HepG2 (cell line): Measurements from ENCODE around the gene FAM216A. TPM values are rescaled to one million over a fixed set of nuclear protein-coding genes. Genes with fewer than 3 reads are reported as not detected.

Source experiments
- AGO1 ChIP-seq: fragments of 200-400 bp; formaldehyde crosslinking; IDR thresholded peaks from 2 replicates; pipeline ENCODE4 v1.6.1; 2017; ENCODE audit warnings: mild to moderate bottlenecking, low read depth, low read length, moderate library complexity; ENCODE audit not compliant: poor library complexity, severe bottlenecking
- AHR ChIP-seq: IDR thresholded peaks from 2 replicates; pipeline ENCODE4 v1.6.1; 2018; ENCODE audit warnings: missing genetic modification reagents, missing compliant biosample characterization
- BRD4 ChIP-seq: sonication (generic); formaldehyde crosslinking; IDR thresholded peaks from 2 replicates; pipeline ENCODE4 v1.4.0; 2020; ENCODE audit warnings: missing genetic modification reagents
- E2F2 ChIP-seq: sonication (generic); formaldehyde crosslinking; IDR thresholded peaks from 2 replicates; pipeline ENCODE4 v1.4.0; 2020; ENCODE audit warnings: missing genetic modification reagents, borderline replicate concordance
- FOXK1 ChIP-seq: sonication (generic); formaldehyde crosslinking; IDR thresholded peaks from 2 replicates; pipeline ENCODE4 v1.4.0; 2020; ENCODE audit warnings: low read depth, missing genetic modification reagents, borderline replicate concordance
- HDAC1 ChIP-seq: sonication (generic); formaldehyde crosslinking; IDR thresholded peaks from 2 replicates; pipeline ENCODE4 v1.5.1; 2020; ENCODE audit warnings: mild to moderate bottlenecking, missing genetic modification reagents
- KDM5A ChIP-seq: fragments of 200-600 bp; sonication (generic); IDR thresholded peaks from 2 replicates; pipeline ENCODE4 v1.7.0; 2018; ENCODE audit warnings: antibody characterized with exemption, mild to moderate bottlenecking, low read length, borderline replicate concordance
- MEIS2 ChIP-seq: sonication (generic); formaldehyde crosslinking; IDR thresholded peaks from 2 replicates; pipeline ENCODE4 v1.9.0; 2021; ENCODE audit warnings: mild to moderate bottlenecking, missing genetic modification reagents
- MTERF4 ChIP-seq: sonication (generic); formaldehyde crosslinking; IDR thresholded peaks from 2 replicates; pipeline ENCODE4 v1.8.0; 2023; ENCODE audit warnings: mild to moderate bottlenecking, missing genetic modification reagents
- NFKBIZ ChIP-seq: IDR thresholded peaks from 2 replicates; pipeline ENCODE4 v1.6.1; 2018; ENCODE audit warnings: missing genetic modification reagents, missing compliant biosample characterization
- NFYB ChIP-seq: sonication (generic); formaldehyde crosslinking; IDR thresholded peaks from 2 replicates; pipeline ENCODE4 v1.4.0; 2020; ENCODE audit warnings: missing genetic modification reagents
- NRL ChIP-seq: sonication (generic); formaldehyde crosslinking; IDR thresholded peaks from 2 replicates; pipeline ENCODE4 v1.5.0; 2020; ENCODE audit warnings: missing genetic modification reagents, mild to moderate bottlenecking, moderate library complexity, borderline replicate concordance
- PAWR ChIP-seq: sonication (generic); formaldehyde crosslinking; IDR thresholded peaks from 2 replicates; pipeline ENCODE4 v1.4.0; 2020; ENCODE audit warnings: missing genetic modification reagents, mild to moderate bottlenecking, borderline replicate concordance
- SIN3A ChIP-seq: IDR thresholded peaks from 2 replicates; pipeline ENCODE4 v1.6.1; 2011; ENCODE audit warnings: low read depth, mild to moderate bottlenecking, control low read depth, low read length, borderline replicate concordance
- SNRNP70 ChIP-seq: fragments of 200-400 bp; formaldehyde crosslinking; IDR thresholded peaks from 2 replicates; pipeline ENCODE4 v1.6.1; 2017; ENCODE audit warnings: mild to moderate bottlenecking, low read depth, low read length, moderate library complexity
- THRA ChIP-seq: sonication (generic); formaldehyde crosslinking; IDR thresholded peaks from 2 replicates; pipeline ENCODE4 v1.4.0; 2020; ENCODE audit warnings: missing genetic modification reagents, borderline replicate concordance
- ZBTB25 ChIP-seq: IDR thresholded peaks from 2 replicates; pipeline ENCODE4 v1.6.1; 2018; ENCODE audit warnings: missing genetic modification reagents
- ZNF136 ChIP-seq: sonication (generic); formaldehyde crosslinking; IDR thresholded peaks from 2 replicates; pipeline ENCODE4 v1.8.1; 2022; ENCODE audit warnings: low read depth, mild to moderate bottlenecking, moderate library complexity, missing genetic modification reagents
- ZNF225 ChIP-seq: sonication (generic); formaldehyde crosslinking; IDR thresholded peaks from 2 replicates; pipeline ENCODE4 v1.4.0; 2020; ENCODE audit warnings: mild to moderate bottlenecking, missing genetic modification reagents
- ZNF264 ChIP-seq: sonication (generic); formaldehyde crosslinking; IDR thresholded peaks from 2 replicates; pipeline ENCODE4 v1.4.0; 2020; ENCODE audit warnings: missing genetic modification reagents
- ZNF343 ChIP-seq: sonication (generic); formaldehyde crosslinking; IDR thresholded peaks from 2 replicates; pipeline ENCODE4 v1.4.0; 2020; ENCODE audit warnings: mild to moderate bottlenecking, missing genetic modification reagents
- ZNF350 ChIP-seq: sonication (generic); formaldehyde crosslinking; IDR thresholded peaks from 2 replicates; pipeline ENCODE4 v1.4.0; 2020; ENCODE audit warnings: mild to moderate bottlenecking, low read depth, missing genetic modification reagents, borderline replicate concordance
- ZNF530 ChIP-seq: sonication (generic); formaldehyde crosslinking; IDR thresholded peaks from 2 replicates; pipeline ENCODE4 v1.5.0; 2020; ENCODE audit warnings: low read depth, mild to moderate bottlenecking, missing genetic modification reagents
- ZNF577 ChIP-seq: sonication (generic); formaldehyde crosslinking; IDR thresholded peaks from 2 replicates; pipeline ENCODE4 v1.4.0; 2020; ENCODE audit warnings: mild to moderate bottlenecking, low read depth, missing genetic modification reagents, borderline replicate concordance
- ZSCAN31 ChIP-seq: sonication (generic); formaldehyde crosslinking; IDR thresholded peaks from 2 replicates; pipeline ENCODE4 v1.5.0; 2020; ENCODE audit warnings: low read depth, mild to moderate bottlenecking, missing genetic modification reagents
- polyA plus RNA-seq, 8 experiments: library from polyadenylated mRNA; depleted of rRNA in 3 of 8; stranded (reverse) in 7 of 8; unstranded in 1 of 8; fragments of >200 nt; fragmentation: Illumina TruSeq in 4 of 8; extraction: Trizol in 4 of 8; gene quantifications; 2 replicates each; pipeline versions ENCODE4 v1.2.1 to v1.2.3, GENCODE V29; 2011 to 2016; ENCODE audit warnings: low read depth in 4 of 8, missing spikeins in 1 of 8, mixed read lengths in 1 of 8; ENCODE audit not compliant: insufficient read depth in 1 of 8
- total RNA-seq, 5 experiments: library from RNA; depleted of rRNA; stranded (reverse); fragments of >200 nt; fragmentation: Illumina TruSeq; extraction: Trizol; gene quantifications; 2 replicates each; pipeline ENCODE4 v1.2.3, GENCODE V29; 2016; ENCODE audit warnings: low read depth in 1 of 5

FAM216A gene
- total and polyA plus RNA-seq, 2 of the 13 experiments (the other 11 are each of a cell fraction or from before 2014, with no cell fraction given) = 20.3 to 31.2 TPM

GRCh38 chr12:110449799-110450497, 18.7 kb upstream of the FAM216A start, which contains the start of gene ARPC3 (continued):
- TF ChIP-seq PAWR (CRISPR knock-in tag) (no peak), ZNF136 (CRISPR knock-in tag) (peak; percentile 83; the same call in 1 of the 2 replicates), NRL (CRISPR knock-in tag) (peak; percentile 67; the same call in 1 of the 2 replicates), KDM5A (peak; percentile 81), ZNF225 (CRISPR knock-in tag) (peak; percentile 83; the same call in 1 of the 2 replicates), ZNF530 (CRISPR knock-in tag) (no peak), ZNF343 (CRISPR knock-in tag) (no peak), ZBTB25 (CRISPR knock-in tag) (peak; percentile 66; the same call in 1 of the 2 replicates), BRD4 (0 out of 2 replicates have a peak, but pooled peaks have one; percentile 78), MEIS2 (CRISPR knock-in tag) (peak; percentile 50; the same call in 1 of the 2 replicates), SIN3A (0 out of 2 replicates have a peak, but pooled peaks have one; percentile 17), AHR (CRISPR knock-in tag) (0 out of 2 replicates have a peak, but pooled peaks have one; percentile 40), E2F2 (CRISPR knock-in tag) (no peak), AGO1 (peak; percentile 37), ZSCAN31 (CRISPR knock-in tag) (peak; percentile 89), HDAC1 (CRISPR knock-in tag) (no peak), THRA (peak; percentile 35), ZNF350 (CRISPR knock-in tag) (peak; percentile 93), FOXK1 (CRISPR knock-in tag) (peak; percentile 63; the same call in 1 of the 2 replicates), MTERF4 (CRISPR knock-in tag) (no peak; the same call in 1 of the 2 replicates), ZNF264 (CRISPR knock-in tag) (peak; percentile 77; the same call in 1 of the 2 replicates), NFKBIZ (CRISPR knock-in tag) (peak; percentile 43; the same call in 1 of the 2 replicates), ZNF577 (CRISPR knock-in tag) (no peak), SNRNP70 (no peak), NFYB (peak; percentile 36; the same call in 1 of the 2 replicates)
